Left kidney (tissue), 2 donors: ENCODE data around the gene DLEC1. TPM values are rescaled to one million over a fixed set of nuclear protein-coding genes. Genes with fewer than 3 reads are reported as not detected.
A peak's percentile ranks its signal among the peaks of the same experiment; 100 is the strongest.
"Not testable (repeated sequence)": the region's sequence is repeated elsewhere in the genome, so short reads cannot be mapped to it uniquely, and the experiment has no call there.

Experiments used
- DNase-seq: peaks from one replicate; pipeline ENCODE4 v3.0.0-alpha.2; 2013
- polyA plus RNA-seq: library from polyadenylated mRNA; unstranded; fragments of 120-200 nt; gene quantifications from one replicate; pipeline ENCODE4 v1.2.1, GENCODE V29; 2013; ENCODE audit not compliant: insufficient read length

The DLEC1 gene
- polyA plus RNA-seq, 1 donor: 2.0 TPM

DNA sequence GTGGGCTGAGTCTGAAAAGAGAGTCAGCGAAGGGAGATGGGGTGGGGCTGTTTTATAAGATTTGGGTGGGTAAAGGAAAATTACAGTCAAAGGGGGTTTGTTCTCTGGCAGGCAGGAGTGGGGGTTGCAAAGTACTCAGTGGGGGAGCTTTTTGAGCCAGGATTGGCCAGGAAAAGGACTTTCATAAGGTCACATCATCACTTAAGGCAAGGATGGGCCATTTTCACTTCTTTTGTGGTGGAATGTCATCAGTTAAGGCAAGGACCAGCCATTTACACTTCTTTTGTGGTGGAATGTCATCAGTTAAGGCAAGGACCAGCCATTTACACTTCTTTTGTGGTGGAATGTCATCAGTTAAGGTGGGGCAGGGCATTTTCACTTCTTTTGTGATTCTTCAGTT is 44.2 kb downstream of the DLEC1 start:
- DNase-seq: not testable (repeated sequence)

DNA sequence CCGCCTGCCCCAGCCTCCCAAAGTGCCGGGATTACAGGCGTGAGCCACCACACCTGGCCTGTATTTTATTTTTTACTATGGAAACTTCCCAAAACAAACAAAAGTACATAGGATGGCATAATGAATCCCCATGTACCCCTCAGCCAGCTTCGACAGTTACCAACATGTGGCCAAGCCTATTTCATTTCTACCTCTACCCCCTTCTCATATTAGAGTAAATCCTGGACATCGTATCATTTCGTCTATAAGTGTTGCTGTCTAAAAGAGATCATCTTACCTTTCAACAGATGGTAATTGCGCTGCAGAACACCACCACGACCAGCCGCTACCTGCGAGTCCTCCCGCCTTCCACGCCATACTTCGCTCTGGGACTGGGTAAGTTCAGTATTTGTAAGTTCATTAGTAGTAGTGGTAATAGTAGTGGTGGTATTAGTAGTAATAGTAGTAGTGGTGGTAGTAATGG is 44.9 kb downstream of the DLEC1 start:
- DNase-seq: no peak

DNA sequence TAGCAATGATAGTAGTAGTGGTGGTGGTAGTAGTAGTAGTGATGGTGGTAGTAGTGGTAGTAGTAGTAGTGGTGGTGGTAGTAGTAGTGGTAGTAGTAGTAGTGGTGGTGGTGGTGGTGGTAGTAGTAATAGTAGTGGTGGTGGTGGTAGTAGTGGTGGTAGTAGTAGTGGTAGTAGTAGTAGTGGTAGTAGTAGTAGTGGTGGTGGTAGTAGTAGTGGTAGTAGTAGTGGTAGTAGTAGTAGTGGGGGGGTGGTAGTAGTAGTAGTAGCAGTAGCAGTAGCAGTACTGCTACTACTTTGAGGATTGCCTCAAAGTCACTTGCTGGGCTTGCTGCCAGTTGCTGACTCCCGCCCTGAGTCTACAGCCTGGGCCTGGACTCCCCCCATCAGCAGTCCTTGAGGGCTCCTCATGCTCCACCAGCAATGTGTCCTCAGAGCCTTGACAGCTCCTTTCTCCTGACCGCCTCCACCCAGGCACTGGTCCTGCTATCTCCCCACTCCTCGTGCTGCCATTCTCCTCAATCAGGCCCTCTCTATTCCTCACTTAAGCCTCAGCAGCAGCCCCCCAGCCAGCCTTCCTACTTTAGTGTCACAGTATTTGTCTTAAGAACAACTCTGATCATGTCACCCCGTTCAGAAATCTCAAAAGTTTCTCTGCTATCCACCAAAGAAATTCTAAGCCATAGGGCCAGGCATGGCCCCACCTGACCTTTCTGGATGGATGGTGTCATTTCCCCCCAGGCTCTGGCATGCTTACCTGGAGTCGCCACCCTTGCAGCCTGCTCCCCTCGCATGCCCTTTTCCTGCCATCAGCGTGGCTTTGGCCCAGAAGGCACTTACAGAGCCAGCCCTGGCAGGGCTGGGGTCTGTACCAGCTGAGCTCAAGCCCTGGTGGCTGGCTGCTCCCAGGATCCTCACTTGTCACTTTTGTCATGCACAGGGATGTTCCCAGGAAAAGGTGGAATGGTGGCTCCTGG is 45.6 kb downstream of the DLEC1 start:
- DNase-seq: peak; percentile 3

DNA sequence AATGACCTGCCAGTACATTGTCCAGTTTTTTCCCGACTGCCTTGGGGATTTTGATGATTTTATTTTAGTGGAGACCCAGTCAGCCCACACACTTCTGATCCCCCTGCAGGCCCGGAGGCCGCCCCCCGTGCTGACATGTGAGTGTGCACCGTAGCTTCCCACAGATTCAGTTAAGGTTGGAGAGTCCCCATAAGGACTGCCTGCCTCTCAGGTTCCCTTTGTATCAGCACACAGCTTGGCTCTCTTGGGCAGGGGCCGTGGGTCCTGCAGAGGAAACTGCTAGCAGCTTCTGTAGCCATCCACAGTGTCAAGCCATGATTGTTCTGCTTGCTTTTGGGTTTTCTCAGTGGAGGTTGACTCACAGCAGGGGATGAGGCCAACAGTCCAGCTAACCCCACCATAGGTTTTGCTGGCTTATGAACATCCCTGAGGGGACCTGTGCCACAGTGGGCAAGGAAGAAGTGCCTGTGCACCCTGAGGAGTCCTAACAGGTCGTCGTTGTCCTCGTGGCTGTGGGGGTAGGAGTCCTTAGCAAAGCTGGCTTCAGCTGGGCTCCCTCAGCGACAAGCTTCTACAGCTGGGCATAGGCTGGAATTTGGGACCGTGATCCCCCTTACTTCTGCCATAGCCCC is 46.4 kb downstream of the DLEC1 start:
- no peak for DNase-seq

DNA sequence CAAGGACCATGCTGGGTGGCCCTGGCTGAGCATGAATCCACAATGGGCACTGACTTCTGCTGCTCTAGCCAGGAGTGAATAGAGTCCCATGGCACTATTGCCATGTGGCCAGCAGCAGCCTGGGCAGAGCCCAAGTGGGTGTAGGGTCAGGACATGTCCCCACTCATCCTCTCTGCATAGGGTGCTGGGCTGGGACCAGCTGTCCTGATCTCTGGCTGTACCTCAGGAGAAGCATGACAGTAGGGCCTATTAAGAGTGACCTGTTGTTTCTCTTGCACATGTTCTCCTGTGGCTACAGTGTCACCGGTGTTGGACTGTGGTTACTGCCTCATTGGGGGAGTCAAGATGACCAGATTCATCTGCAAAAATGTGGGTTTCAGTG is 46.9 kb downstream of the DLEC1 start:
- no peak for DNase-seq

DNA sequence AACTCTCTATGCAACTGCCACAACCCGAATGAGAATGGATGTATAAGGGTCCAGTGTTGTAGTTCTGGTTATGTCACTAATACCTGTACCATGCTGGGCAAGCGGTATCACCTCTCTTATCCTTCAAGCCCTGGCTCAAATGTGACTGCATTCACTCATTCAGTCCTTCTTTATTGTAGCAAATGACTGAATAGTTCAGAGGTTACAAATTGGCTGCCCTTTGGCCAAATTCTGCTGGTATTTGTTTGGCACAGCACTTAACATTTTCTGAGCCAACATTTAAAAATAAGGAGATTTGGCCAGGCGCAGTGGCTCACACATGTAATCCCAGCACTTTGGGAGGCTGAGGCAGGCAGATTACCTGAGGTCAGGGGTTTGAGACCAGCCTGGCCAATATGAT is 47.5 kb downstream of the DLEC1 start:
- DNase-seq: no peak

DNA sequence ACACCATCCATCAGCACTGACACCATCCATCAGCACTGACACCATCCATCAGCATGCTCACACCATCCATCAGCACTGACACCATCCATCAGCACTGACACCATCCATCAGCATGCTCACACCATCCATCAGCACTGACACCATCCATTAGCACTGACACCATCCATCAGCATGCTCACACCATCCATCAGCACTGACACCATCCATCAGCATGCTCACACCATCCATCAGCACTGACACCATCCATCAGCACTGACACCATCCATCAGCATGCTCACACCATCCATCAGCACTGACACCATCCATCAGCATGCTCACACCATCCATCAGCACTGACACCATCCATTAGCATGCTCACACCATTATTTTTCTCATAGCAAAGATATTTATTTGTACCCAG is 48.3 kb downstream of the DLEC1 start:
- DNase-seq: not testable (repeated sequence)

DNA sequence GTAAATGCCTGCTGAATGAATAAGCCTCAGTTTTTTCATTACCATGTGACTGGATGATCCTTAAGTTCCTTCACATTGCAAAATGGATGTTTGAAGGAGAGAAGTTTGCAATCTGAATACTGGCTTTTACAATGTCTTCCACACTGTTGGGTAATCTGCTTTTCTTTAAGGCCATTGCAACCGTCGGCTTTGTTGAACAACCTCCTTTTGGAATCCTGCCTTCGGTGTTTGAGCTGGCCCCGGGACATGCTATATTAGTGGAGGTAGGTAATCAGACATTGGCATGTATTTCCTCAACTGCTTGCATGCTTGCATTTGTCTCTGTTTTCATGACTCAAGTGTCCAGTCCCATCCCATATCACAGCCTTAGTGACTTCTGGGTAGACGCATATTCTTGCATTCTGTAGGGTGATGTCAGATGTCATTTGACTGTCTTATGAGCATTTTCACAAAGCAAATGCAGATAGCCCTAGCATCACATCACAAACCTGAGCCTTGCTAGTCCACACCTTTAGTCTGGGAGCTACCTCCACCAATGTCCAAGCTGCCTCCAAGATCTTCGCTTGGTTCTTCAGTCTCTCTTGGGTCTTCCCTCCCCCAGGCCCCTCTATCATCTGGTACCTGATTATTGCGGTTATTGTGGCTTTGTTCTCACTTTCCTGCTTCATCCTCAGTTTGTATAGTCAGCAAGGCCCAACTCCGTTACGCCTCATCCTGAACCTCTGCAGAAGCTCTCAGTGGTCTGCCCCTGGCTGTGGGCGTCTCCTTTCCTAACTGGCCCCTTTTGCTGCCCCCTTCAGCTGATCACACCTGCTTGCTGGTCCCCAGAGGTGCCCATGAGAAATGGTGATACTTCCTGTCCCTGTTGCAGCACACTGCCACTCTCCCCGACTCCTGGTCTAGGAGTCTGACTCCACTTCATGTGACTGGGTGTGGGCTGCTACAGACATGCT is 49.4 kb downstream of the DLEC1 start:
- no peak for DNase-seq

DNA sequence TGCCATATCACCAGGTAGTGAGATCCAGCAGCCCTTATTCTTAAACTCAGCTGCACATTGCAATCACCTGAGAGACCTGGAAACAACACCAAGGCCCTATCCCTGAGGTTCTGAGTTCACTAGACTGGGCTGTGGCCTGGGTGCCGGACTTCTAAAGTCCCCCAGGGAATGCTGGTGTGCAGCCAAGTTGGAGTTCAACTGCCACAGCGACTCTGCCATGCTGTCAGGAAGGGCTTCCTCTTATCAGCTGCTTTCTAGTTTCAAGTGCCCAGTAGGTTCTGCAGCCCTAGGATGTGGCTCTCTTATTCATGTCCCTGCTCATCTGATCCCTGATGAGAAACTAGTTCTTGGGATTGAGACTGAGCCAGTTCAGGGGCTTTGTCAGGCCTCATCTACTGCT is 50.2 kb downstream of the DLEC1 start:
- DNase-seq: no peak

DNA sequence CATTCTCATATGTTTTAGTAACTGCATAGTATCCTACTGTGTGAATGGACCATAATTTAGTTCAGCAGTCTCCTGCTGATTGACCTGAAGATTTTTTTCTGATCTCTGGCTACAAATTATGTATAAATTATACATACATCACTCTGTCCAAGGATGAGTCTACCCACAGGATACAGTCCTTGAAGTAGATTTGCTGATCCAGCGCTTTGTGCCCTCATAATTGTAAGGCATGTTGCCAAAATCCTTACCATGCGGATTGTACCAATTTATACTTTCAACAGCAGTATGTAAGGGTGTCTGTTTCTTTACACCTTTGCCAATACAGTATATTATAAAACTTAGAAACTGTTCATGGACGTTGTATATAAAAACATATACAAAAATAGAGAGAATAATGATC is 51.4 kb downstream of the DLEC1 start:
- DNase-seq: no peak

DNA sequence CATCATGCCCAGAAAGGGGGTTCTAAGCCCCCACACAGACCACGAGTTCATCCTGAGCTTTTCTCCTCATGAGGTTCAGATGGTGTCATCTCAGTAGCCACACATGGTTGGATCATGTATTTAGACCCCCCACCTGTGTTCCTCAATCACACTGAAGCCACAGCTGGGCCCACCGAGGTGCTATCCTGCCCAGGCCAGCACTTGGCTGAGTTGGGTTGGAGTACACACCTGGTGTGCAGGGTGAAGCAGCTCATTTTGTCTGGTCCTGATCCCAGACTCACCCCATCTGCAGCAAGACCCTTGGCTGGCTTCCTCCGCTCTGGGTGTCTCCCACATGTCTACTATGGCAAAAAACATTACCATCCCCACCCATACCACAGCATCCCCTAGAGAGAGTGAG is 56.0 kb downstream of the DLEC1 start:
- DNase-seq: no peak

DNA sequence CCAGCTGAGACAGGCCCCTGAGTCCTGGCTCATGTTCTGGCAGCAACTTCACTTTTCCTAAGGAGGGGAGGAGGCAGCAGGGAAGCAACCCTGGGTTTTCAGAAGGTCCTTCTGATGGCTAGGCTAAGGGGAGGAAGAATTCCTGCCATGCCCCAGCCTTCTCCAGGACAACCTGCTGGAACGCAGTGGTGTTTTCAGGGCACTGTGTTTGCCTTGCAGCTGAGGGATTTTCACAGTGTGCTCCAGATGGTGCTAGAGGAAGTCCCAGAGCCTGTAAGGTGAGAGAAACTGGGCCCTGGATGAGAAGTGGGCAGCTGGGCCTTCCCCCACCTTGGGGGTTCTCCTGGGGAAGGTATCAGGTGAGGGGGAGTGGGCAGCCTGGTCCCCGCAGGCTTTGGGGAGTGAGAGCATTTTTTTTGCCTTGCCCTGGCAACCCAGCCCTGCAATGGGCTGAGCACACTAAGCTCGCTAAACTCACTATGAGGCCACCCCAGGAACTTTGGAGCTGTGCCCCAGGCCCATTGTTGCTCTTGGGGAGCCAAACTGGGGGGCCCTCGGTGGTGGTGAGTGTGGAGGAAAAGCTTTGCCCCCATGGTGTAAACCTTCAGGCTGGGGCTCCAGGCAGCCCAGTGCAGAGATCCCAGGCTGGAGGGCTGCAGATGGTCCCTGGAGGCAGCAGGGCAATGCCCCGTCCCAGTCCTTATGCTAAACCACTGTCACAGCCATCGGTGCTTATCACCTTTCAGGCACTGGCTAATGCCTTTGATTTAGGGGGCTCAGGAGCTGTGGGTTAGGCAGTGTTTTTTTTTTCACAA is 56.9 kb downstream of the DLEC1 start:
- DNase-seq: no peak

DNA sequence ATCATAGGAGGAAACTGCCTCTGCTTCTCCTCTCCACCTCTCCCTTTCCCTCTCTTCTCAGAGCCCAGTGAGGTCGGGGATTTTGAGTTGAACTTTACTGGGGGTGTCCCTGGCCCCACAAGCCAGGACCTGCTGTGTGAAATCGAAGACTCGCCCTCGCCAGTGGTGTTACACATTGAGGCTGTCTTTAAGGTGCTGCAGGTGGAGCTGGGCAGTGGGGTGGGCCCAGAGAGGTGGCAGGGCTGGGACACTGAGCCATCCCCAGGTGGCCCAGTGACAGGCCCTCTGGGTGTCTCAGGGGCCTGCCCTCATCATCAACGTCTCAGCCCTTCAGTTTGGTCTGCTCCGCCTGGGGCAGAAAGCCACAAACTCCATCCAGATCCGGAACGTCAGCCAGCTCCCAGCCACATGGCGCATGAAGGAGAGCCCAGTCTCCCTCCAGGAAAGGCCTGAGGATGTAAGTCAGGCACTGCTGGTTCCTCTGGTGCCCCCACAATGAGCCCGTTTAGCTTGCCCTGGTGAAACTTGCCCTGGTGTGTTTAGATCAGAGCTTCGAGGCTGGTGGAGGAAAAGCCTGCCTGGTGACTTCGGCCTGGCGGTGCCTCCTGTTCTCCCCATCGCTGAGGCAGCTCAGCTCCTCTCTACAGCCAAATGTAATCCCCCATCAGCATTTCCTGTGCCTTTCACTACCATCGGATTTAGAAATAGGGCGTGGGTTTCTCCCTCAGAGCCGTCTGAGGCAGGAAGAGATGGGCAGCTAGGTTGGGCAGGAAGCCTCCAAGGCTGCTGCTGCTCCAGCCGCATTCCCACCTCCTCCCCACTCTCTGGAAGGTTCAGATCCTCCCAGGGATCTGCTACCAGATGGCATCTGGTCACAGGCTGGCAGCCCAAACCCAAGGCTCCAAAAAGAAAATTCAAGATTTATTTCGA is 58.7 kb downstream of the DLEC1 start:
- no peak for DNase-seq

DNA sequence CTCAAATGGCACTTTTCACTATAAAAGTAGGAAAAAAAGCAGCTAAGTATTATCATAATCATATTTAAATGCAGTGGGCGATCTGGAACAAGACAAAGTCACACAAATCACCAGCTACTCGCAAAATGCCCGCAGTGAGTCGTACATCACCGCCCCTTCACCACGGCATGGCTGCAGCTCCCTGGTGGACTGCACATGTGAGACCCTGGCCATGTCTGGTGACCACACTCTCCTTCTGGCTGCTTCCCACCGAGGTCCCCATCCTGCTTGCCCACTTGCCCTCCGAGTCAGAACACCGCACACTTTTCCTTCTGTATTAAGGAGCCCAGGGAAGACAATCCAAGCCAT is 59.3 kb downstream of the DLEC1 start:
- DNase-seq: no peak

DNA sequence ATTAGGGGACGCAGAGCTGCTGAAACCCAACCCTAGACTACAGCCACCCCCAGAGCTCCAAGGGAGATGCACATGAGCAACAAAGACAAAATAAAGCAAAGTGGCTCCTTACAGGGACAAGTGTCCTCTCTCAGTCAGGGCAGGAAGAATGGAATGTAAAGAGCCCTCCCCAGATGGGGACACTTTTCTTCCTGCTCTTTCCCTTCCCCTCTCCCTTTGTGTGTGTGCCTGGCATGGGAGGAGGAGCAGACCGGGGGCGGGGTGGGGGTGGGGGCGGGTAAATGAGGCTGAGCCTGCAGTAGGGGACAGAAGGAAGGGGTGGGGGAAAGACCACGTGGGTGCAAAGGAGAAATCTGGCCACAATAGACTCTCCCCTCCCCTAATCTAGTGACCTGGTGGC is 60.5 kb downstream of the DLEC1 start:
- no peak for DNase-seq

DNA sequence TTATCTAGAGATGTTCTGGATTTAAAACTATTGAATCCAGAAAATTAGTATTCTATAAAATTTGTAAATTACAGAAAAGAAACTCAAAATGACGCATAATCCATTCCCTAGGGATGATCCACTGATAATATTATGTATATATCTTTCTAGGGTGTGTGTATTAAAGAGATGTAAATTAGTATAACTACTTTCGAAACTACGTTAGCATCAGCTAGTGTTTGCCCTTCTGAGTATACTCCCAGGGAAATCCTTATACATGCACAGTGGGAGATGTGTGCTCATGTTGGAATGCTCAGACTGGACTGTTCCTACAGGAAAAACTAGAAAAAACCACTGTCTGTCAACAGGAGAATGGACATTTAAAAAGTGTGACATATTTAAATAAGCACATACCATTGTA is 61.5 kb downstream of the DLEC1 start:
- DNase-seq: no peak

DNA sequence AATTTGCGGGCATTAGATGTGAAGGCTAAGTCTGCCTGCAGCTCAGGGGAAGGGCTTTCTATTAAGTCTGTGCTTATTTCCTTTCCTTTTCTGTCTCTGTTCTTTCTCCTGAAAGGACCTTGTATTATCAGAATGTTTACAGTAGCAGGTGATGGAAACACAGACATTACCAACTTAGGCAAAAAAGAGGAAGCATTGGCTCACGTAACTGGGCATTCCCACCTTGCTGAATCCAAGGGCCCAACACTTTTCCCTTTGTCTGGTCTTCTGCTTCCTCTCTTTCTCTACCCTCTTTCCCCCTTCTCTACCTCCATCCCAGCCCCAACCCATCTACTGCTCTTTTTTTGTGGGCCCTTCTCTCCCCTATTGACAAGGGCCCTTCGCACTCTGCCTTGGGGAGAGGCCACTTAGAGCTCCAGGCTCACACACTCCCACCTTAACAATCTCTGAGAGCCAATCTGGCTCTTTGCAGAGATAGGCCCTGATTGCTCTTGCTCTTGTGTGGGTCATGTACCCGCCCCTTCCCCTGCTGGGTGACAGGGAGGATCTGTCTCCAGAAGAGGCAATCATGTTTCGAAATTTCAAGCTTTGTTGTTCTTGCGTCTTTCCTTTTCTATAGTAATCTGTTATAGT is 62.9 kb downstream of the DLEC1 start:
- DNase-seq: no peak

DNA sequence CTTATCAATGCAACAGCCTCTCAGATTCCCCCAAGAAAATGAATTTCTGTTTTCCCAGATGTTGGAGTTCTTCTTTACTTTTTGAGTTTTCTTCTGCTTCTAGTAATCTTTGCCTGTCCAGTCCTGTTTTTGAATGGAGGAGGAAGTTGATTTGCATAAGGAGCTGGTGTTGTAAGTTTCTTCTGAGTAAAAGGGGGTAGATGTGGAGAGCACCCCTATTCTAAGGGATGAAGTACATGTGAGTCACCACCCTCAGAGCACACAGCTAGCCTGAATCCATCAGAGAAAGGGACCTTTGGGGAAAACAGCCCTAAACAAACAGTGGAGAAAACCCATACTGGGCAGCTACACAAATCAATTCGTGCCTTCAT is 63.4 kb downstream of the DLEC1 start:
- no peak for DNase-seq

DNA sequence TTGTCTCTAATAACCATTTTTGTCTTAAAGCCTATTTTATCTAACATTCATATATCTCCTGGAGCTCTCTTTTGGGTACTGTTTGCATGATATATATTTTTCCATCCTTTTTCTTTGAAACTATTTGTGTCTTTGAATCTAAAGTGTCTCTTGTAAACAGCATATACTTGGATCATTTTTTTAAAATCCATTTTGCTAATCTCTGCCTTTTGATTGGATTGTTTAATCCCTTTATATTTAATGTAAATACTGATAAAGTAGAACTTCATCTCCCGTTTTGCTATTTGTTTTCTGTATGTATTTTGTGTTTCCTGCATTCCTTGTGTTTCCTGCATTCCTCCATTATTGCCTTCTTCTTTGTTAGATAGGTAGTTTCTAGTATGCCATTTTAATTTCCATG is 66.5 kb downstream of the DLEC1 start:
- DNase-seq: no peak
